SK-N-MC (cell line): ENCODE measurements around the gene CEP78.

Source experiments
- EZH2 ChIP-seq: fragments of 200-600 bp; sonication (generic); IDR thresholded peaks from one replicate; pipeline ENCODE4 v1.6.1; 2017; ENCODE audit warnings: antibody characterized with exemption
- FOXP2 ChIP-seq: optimal IDR thresholded peaks from 2 replicates; pipeline ENCODE3; 2011; ENCODE audit warnings: mild to moderate bottlenecking, moderate library complexity; ENCODE audit not compliant: insufficient read depth; ENCODE audit errors: extremely low read length, control extremely low read depth
- POLR2AphosphoS5 ChIP-seq: IDR thresholded peaks from 2 replicates; pipeline ENCODE4 v1.6.1; 2012; ENCODE audit warnings: mild to moderate bottlenecking, low read depth, low read length, borderline replicate concordance

GRCh38 chr9:78267889-78268288 lies 32.0 kb downstream of the CEP78 start:
- TF ChIP-seq POLR2AphosphoS5 (no peak), EZH2 (no peak), FOXP2 (no peak)
